ENCODE results near the gene NRG2. TPM values are rescaled to one million over a fixed set of nuclear protein-coding genes. Genes with fewer than 3 reads are reported as not detected.

The NRG2 gene
- total RNA-seq, 1 experiment from 2014 or later, result 0.59 TPM

- POLR2A ChIA-PET, result no interaction called here
- H3K27me3 ChIP-seq (replicated peaks; ENCODE audit: control insufficient read depth, insufficient read depth, low read length), result peaks cover 7% of the 10 kb centered on the region
These were observed 141.1 kb downstream of the NRG2 start for GRCh38 chr5:139901986-139902385.

GRCh38 chr5:139901251-139901575 is 141.9 kb downstream of the NRG2 start:
- Mint-ChIP-seq H3K27me3 (ENCODE audit: insufficient read depth, unreplicated experiment) (peaks cover 24% of the 10 kb centered on the region), H3K27ac (ENCODE audit: unreplicated experiment) (no peak overlapping the region), H3K36me3 (ENCODE audit: insufficient read depth, unreplicated experiment) (no peaks in the 10 kb centered on the region), H3K9me3 (ENCODE audit: unreplicated experiment) (no peaks in the 10 kb centered on the region), H3K4me3 (ENCODE audit: unreplicated experiment) (no peak overlapping the region), H3K4me1 (ENCODE audit: low read depth, unreplicated experiment) (no peaks in the 10 kb centered on the region)
- POLR2A ChIA-PET, result no interaction called here
- TF ChIP-seq CTCF (IDR thresholded peaks at IDR 0.05; ENCODE audit: insufficient read depth in 1 of 2, low read depth in 1 of 2, low read length in 1 of 2, severe bottlenecking in 1 of 2, unreplicated experiment in 1 of 2), result no peak
- Histone ChIP-seq H3K9me3 (no peaks in the 10 kb centered on the region), H3K4me3 (ENCODE audit: low read depth, low read length) (no peak overlapping the region), H3K27me3 (replicated peaks; ENCODE audit: control insufficient read depth, insufficient read depth, low read length) (peaks cover 7% of the 10 kb centered on the region), H3K36me3 (ENCODE audit: control insufficient read depth, insufficient read depth, low read length) (no peaks in the 10 kb centered on the region), H3K4me1 (peaks cover 25% of the 10 kb centered on the region)
- no TSS peak for BruUV-seq (replicated peaks)
- intact Hi-C loops (cut with micrococcal nuclease; ENCODE audit: unreplicated experiment), result no loop called here
- CTCF ChIA-PET, result interaction anchor here (1.9 kb wide), 1 partner anchor 67 kb away, joined by 5 read pairs; no protein-coding TSS in a partner anchor
- DNase-seq, result no peak

More at GRCh38 chr5:139901986-139902385, 141.1 kb downstream of the NRG2 start:
- Mint-ChIP-seq H3K4me3 (ENCODE audit: unreplicated experiment) (no peak overlapping the region), H3K27me3 (ENCODE audit: insufficient read depth, unreplicated experiment) (peaks cover 24% of the 10 kb centered on the region), H3K27ac (ENCODE audit: unreplicated experiment) (no peak overlapping the region), H3K9me3 (ENCODE audit: unreplicated experiment) (no peaks in the 10 kb centered on the region), H3K36me3 (ENCODE audit: insufficient read depth, unreplicated experiment) (no peaks in the 10 kb centered on the region), H3K4me1 (ENCODE audit: low read depth, unreplicated experiment) (no peaks in the 10 kb centered on the region)
- intact Hi-C loops (cut with micrococcal nuclease; ENCODE audit: unreplicated experiment), result no loop called here
- no peak overlapping the region for H3K4me3 ChIP-seq (ENCODE audit: low read depth, low read length)
- peaks cover 25% of the 10 kb centered on the region for H3K4me1 ChIP-seq
- no peak for DNase-seq
- TF ChIP-seq CTCF (IDR thresholded peaks at IDR 0.05; ENCODE audit: insufficient read depth in 1 of 2, low read depth in 1 of 2, low read length in 1 of 2, severe bottlenecking in 1 of 2, unreplicated experiment in 1 of 2), result no peak
- H3K9me3 ChIP-seq, result no peaks in the 10 kb centered on the region
- H3K36me3 ChIP-seq (ENCODE audit: control insufficient read depth, insufficient read depth, low read length), result no peaks in the 10 kb centered on the region
- BruUV-seq (replicated peaks), result no TSS peak
- CTCF ChIA-PET, result interaction anchor here (1.9 kb wide), 1 partner anchor 67 kb away, joined by 5 read pairs; no protein-coding TSS in a partner anchor

GRCh38 chr5:139900546-139901250 is 142.4 kb downstream of the NRG2 start:
- H3K4me3 Mint-ChIP-seq (ENCODE audit: unreplicated experiment), result no peak overlapping the region
- Histone ChIP-seq H3K4me1 (peaks cover 25% of the 10 kb centered on the region), H3K36me3 (ENCODE audit: control insufficient read depth, insufficient read depth, low read length) (no peaks in the 10 kb centered on the region), H3K27me3 (replicated peaks; ENCODE audit: control insufficient read depth, insufficient read depth, low read length) (peaks cover 7% of the 10 kb centered on the region), H3K4me3 (ENCODE audit: low read depth, low read length) (no peak overlapping the region), H3K9me3 (no peaks in the 10 kb centered on the region)
- DNase-seq, result no peak
- no peak for TF ChIP-seq CTCF (IDR thresholded peaks at IDR 0.05; ENCODE audit: insufficient read depth in 1 of 2, low read depth in 1 of 2, low read length in 1 of 2, severe bottlenecking in 1 of 2, unreplicated experiment in 1 of 2)
- CTCF ChIA-PET, result interaction anchor here (1.9 kb wide), 1 partner anchor 68 kb away, joined by 5 read pairs; no protein-coding TSS in a partner anchor
- H3K36me3 Mint-ChIP-seq (ENCODE audit: insufficient read depth, unreplicated experiment), result no peaks in the 10 kb centered on the region
- H3K9me3 Mint-ChIP-seq (ENCODE audit: unreplicated experiment), result no peaks in the 10 kb centered on the region
- POLR2A ChIA-PET, result no interaction called here
- intact Hi-C loops (cut with micrococcal nuclease; ENCODE audit: unreplicated experiment), result no loop called here
- no peak overlapping the region for H3K27ac Mint-ChIP-seq (ENCODE audit: unreplicated experiment)
- H3K4me1 Mint-ChIP-seq (ENCODE audit: low read depth, unreplicated experiment), result no peaks in the 10 kb centered on the region
- peaks cover 24% of the 10 kb centered on the region for H3K27me3 Mint-ChIP-seq (ENCODE audit: insufficient read depth, unreplicated experiment)
- BruUV-seq (replicated peaks), result no TSS peak

Data from Caco-2 (cell line).